ENCODE measurements around the gene ETFBKMT. TPM values are rescaled to one million over a fixed set of nuclear protein-coding genes. Genes with fewer than 3 reads are reported as not detected.

ETFBKMT gene, protein sequence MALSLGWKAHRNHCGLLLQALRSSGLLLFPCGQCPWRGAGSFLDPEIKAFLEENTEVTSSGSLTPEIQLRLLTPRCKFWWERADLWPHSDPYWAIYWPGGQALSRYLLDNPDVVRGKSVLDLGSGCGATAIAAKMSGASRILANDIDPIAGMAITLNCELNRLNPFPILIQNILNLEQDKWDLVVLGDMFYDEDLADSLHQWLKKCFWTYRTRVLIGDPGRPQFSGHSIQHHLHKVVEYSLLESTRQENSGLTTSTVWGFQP
- total RNA-seq = 2.2 and 2.6 TPM in 2 replicates

DNA sequence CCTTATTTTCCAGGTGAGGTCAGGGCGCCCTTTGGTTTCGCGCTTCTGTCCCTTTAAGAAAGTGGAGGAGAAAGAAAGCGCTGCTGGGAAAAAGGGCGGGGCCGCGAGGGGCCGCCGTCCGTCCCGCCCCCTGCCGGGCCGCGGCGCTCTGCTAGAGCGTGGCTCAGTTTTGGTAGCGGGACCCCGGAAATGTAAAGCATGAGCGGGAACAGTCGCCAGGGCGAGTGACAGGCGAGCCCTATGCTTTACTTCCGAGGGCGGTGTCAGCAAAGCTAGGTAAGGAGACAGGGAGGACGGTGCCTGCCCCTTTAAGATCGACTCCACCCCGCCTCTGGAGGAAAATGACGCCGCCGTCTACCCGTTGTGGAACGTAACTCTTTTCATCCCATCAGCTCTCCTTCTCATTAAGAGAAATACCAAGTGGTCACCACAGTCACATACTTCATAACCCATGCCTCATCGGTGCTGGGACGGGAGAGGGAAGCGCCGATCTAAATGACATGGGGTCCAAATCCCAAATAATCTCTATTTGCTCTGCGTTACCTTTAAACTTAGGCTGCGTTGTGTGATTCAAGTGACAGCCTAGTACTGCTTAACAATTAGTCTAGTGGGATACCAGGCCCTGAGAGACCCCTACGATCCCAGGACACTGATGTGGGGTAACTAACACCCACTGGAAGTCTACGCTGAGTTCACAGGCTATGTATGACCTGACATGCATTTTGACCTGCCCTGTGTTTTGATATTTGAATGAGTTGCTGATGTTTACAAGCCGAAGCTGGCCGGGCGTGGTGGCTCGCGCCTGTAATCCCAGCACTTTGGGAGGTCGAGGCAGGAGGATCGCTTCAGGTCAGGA, at the start of gene ETFBKMT:
ETFBKMT (plus strand) TSS at position 602 of the 856 bp plus-strand sequence. CDS start 2,266 bp downstream, outside the sequence.
- DNase-seq (ENCODE audit: extremely low read depth, low read depth, low spot score) = peak; percentile 42

DNA sequence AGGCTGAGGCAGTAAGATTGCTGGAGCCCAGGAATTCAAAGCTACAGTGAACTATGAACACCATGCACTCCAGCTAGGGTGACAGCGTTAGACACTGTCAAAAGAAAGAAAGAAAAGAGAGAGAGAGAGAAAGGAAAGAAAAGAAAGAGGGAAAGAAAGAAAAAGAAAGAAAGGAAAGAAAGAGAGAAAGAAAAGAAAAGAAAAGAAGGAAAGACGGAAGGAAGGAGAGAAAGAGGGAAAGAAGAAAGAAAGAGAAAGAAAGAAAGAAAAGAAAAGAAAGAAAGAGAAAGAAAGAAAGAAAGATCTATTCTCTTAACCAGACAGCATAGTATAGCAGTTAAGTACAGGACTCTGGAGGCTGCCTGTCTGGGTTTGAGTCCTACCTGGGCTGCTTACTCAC, 46.7 kb upstream of the ETFBKMT start:
- DNase-seq (ENCODE audit: extremely low read depth, low read depth, low spot score) = no peak

DNA sequence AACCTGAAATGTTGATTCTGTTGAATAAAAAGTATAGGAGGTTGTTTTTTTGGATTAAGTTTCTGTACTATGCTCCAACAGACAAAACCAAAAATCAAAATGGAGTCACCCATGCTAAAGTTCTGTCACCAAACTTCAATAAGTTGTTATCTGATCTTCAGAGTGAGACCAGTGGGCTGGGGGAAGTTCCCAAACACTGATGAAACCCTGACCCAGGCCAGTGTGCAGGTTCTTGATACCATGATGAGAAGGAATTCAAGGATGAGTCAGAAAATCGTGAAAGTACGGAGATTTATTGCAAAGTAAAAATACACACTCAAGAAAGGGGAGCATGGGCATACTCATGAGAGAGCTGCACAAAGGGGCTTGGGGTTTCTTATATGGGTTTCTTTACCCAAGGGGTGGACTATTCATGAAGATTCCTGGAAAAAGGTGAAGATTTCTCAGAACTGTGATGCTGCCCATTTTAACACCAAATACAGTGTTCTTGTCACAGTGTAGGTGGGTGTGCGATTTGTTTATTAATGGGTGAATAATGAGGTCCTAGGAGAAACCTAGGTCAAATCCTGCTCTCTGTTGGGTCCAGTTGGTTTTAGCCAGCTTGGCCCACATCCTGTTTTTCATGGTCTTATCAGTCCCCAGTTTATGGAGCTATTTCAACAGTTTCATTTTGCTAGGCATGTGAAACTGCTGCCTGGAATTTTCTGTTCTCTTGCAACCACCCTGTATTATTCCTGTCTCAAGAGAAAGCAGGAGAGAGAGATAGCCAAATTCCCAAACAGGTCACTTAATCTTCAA, 41.1 kb upstream of the ETFBKMT start:
- no peak for DNase-seq (ENCODE audit: extremely low read depth, low read depth, low spot score)

DNA sequence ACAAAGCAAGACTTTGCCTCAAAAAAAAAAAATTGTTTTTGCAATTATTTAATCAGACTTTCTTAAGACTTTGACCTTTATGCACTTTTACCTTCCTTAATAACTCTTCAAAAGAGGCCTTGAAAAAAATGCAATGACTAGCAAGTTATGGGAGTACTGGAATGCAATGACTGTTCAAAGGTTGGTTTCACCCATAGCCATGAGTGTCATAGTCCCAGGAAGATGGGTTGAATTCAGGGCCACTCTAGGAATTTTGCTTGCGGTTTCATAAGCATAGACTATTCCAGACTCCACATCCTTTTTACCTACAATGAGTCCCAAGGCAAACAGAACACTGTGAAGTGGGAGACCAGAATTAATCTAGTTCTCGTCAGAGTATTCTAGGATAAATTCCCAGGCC, 39.2 kb upstream of the ETFBKMT start:
- no peak for DNase-seq (ENCODE audit: extremely low read depth, low read depth, low spot score)

DNA sequence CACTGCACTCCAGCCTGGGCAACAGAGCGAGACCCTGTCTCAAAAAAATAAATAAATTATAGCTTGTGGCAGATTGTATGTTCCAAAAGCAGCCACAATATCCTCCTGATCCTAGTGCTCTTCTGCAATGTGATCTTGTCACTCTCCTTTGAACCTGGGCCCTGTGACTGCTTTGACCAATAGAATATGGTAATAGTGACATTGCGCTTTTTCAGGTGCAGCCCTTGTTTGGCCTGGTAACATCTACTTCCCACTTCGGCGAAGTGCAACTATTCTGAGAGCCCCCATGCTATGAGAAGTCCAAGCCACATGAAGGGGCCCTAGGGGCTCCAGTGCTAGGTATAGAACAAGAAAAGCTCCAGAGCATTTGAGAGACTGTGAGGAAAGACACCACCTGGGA, 37.5 kb upstream of the ETFBKMT start:
- no peak for DNase-seq (ENCODE audit: extremely low read depth, low read depth, low spot score)

DNA sequence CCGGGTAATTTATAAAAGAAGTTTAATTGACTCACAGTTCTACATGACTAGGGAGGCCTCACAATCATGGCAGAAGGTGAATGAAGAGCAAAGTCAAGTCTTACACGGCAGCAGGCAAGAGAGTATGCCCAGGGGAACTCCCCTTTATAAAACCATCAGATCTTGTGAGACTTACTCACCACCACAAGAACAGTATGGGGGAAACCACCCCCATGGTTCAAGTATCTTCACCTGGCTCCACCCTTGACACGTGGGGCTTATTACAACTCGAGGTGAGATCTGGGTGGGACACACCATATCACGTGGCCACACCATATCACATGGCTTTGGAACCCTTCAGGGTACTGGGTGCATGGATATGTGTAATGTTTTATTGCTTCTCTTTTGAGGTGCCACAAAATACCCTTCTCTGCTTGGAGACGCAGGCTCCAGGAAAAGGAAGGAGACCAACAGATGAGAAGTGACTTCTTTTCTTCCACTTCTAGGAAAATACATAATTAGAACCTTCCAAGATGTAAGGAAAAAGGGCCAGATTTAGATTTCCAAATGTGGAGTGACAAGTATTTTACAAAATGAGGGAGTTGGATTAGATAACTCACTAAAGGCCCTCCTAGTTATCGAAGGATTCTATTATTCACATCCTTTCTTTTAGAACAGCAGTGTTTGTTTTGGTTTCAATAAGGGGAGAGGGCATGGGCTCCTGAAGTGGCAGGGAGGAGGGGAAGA, 33.1 kb upstream of the ETFBKMT start:
- no peak for DNase-seq (ENCODE audit: extremely low read depth, low read depth, low spot score)

DNA sequence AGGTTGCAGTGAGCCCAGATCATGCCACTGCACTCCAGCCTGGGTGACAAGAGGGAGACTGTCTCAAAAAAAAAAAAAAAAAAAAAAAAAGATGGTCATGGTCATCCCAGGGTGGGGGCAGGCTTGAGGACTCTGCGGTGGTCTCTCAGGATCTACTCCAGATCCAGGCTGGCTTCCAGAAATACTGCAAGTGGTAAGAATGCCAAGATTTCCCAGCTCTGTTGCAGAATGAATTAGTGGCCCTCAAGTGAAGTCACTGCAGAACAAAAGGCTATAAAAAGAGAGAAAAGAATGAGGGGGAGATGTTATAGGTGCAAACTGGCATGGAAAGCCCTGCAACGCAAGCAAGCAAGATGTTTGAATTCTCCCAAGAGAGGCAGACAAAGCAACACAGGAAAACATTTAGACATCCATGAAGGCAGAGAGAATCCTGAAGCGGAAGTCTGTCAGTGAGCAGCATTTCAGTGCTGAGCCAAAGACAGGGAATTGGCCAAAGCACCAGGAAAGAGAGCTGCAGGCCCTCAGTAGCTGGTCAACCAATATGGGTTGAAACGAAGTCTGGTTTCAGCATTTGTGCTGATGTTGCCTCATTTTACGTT, 31.9 kb upstream of the ETFBKMT start:
- DNase-seq (ENCODE audit: extremely low read depth, low read depth, low spot score) = no peak

DNA sequence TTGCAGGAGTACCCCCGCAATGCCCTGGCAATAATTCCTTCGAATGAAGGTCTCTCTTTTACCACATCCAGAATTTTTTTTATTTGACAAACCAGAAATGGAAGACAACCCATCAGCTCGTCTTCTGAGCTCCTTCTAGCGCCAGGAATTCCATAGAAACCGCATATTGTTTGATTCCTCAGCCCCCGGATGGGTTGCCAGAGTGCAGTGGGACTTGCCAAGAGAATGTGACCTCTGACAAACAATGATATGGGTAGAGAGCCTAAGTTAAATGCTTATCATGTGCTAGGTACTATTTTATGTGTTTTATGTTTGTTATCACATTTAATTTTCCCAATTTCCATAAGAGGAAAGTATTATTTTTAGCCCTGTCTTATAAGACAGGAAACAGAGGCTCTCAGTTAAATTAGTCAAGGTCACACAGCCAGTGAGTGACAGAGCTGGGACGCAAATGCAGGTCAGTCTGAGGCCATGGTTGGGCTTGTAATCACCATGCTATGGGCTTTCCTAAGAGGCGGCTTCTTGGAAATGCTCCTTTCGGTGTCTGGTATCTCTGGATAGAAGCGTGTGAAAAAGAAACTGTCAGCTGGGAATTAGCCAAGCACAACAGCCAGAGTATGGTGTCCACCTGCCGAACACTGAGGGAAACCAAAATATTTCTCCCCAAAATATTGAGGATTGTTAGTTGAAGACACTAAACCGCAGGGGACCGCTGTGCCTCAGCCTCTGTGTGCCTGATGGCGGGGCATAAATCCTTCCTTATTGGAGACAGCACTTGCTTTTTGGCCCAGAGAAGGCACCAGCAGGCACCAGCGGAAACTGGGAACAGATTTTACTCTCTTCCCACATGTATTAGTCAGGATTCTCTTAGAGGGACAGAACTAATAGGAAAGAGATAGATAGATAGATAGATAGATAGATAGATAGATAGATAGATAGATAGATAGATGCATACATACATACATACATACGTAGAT, 29.4 kb upstream of the ETFBKMT start:
- DNase-seq (ENCODE audit: extremely low read depth, low read depth, low spot score) = no peak

DNA sequence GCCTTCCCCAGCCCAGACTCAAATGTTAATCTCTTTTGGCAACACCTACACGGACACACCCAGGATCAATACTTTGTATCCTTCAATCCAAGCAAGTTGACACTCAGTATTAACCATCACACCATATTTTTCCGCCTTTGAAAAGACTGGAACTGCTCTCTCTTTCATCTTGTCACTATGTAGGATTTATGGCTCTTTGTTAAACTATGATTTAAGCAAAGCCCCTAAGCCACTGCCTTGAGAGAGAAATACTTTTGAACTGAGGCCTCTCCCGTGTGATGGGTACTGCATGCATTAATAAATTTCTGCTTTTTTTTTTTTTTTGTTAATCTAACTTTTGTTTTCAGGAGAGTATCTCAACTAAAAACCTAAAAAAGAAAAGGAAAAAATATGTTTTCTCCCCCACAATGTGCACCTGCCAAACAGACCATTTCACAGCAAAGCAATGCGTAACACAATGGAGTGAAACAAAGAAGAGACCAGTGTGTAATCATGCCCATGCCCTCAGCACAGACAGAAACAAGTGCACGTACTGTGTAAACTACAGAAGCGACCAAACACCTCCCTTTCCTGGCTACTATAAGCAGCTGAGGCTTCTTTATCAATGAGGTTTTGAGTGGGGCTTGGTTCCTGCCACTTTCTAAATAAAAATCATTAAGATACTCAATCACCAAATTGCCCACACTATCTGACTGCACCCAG, 28.3 kb upstream of the ETFBKMT start:
- DNase-seq (ENCODE audit: extremely low read depth, low read depth, low spot score) = no peak

DNA sequence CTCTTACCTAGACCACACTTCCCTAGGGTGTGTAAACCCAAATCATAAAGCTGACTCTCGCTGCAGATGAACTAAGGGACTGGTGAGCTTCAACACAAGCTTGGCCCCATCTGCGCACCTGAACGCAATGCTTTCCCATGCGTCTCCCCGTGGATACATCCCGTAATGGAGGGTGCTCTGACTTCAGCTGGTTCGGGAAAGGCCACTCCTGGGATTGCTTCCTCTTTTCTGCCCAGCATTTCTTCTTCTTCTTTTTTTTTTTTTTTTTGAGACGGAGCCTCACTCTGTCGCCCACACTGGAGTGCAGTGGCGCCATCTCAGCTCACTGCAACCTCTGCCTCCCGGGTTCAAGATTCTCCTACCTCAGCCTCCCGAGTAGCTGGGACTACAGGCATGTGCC, 27.7 kb upstream of the ETFBKMT start:
- no peak for DNase-seq (ENCODE audit: extremely low read depth, low read depth, low spot score)

DNA sequence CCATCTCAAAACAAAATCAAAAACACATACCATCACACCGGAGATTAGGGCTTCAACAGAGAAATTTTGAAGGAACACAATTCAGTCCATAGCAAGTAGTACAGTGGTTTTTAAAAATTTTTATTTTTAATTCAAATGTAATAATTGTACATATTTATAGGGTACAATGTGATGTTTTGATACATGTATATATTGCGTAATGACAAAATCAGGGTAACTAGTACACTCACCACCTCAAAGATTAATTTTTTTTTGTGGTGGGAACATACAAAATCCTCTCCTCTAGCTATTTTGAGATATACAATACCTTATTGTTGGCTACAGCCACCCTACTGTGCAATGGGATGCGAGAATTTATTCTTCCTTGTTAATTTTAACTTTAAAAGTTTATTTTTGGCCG, 26.0 kb upstream of the ETFBKMT start:
- no peak for DNase-seq (ENCODE audit: extremely low read depth, low read depth, low spot score)

DNA sequence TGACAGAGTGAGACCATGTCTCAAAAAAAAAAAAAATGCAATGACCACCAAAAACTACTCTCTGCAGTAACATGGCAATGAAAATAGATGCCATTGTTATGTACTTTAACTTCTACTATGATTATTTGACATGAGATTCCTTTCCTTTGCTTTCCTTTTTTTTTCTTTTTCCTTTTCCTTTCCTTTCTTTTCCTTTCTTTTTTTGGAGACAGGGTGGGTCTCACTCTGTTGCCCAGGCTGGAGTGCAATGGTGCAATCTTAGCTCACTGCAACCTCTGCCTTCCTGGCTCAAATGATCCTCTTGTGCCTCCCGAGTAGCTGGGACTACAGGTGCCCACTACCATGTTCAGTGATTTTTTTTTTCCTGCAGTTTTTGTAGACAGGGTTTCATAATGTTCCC, 24.9 kb upstream of the ETFBKMT start:
- DNase-seq (ENCODE audit: extremely low read depth, low read depth, low spot score) = no peak

DNA sequence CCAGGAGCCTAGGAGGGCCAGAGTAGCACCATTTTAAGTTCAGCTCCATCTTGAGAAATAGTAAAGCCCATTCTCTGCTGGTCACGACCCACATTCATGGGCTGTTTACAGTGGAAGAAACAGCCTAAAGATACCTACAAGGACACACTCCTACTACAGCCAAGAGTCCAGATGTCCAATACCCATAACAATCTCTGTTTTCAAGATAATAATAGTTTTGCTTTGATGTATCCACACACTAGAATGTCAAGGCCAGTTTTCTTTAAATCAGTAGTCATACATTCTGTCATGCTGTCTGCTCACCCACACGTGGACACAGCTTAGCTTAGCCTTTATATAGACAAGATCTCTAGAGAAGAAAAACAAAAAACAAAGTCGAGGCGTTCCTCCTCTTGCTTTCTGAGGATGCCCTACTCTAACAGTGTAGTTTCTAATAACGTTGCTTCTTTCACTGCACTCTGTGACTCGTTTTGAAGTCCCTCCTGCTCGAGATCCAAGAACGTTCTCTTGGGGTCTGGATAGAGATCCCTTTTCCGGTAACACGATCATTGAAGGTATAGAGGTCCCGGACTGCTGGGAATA, 17.9 kb upstream of the ETFBKMT start:
- no peak for DNase-seq (ENCODE audit: extremely low read depth, low read depth, low spot score)

DNA sequence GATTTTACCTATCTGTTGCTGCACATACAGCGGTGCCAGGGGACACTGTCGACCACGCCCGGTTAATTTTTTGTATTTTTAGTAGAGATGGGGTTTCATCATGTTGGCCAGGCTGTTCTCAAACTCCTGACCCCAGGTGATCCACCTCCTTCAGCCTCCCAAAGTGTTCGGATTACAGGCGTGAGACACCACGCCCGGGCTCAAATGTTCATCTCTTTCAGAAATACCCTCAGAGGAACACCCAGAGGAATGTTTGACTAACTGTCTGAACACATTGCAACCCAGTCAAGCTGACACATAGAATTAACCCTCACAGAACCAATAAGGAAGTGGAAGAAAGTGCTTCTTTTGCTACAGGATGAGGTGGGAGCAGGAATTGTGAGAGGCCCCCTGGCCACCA, 15.0 kb upstream of the ETFBKMT start:
- DNase-seq (ENCODE audit: extremely low read depth, low read depth, low spot score) = no peak

DNA sequence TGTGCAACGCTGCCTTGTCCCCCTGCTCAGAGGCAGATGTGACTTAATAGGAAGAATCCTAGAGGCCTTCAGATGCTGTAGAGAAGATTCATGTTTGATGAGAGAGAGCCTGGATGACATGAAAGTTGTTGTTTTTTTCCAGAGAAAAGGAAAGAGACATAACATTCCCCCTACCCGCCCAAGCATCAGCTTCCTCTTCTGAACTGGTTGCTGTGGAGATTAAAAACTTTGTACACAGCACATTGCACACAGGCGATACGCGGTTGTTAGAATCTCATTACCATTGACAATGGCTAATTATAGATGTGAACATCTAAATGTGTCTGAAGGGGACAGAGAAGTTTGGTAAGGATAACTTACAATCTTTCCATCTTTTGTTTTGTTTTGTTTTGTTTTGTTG, 13.6 kb upstream of the ETFBKMT start:
- no peak for DNase-seq (ENCODE audit: extremely low read depth, low read depth, low spot score)

DNA sequence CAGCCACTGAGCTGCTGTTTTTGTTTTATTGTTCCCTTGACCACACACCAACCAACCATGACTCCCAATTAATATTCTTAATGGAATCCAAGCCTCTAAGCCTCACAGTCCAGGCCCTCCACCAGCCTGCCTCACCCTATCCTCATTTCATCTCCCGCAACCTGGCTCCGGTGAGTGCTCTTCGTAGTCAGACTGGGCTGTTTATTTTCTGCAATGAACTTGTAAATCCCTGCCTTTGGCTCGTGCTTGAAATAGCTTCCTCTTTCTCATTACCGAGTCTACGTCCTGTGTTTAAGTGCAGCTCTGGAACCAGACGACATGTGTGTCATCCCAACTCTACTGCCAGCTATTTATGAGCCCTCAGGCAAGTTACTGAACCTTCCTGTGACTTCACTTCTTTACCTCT, 12.4 kb upstream of the ETFBKMT start:
- DNase-seq (ENCODE audit: extremely low read depth, low read depth, low spot score) = no peak

DNA sequence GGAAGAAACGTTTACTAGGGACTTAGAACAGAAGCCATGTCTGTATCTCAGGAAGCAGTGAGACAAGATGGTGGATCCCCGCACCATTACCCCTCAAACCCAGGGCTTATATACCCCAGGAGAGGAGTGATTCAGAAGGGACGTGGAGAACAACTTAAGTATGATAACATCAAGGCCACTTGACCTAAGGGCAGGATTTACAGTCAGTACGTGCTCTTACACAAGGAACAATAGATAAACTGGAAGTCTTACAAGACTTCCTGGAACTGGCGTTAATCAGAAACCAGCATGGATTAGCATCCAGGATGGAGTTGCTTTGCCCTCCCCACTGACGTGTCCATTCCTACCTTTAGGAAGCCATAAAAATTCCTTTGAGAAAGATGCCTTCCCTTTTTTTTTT, 8.6 kb upstream of the ETFBKMT start:
- peak; percentile 22 for DNase-seq (ENCODE audit: extremely low read depth, low read depth, low spot score)

DNA sequence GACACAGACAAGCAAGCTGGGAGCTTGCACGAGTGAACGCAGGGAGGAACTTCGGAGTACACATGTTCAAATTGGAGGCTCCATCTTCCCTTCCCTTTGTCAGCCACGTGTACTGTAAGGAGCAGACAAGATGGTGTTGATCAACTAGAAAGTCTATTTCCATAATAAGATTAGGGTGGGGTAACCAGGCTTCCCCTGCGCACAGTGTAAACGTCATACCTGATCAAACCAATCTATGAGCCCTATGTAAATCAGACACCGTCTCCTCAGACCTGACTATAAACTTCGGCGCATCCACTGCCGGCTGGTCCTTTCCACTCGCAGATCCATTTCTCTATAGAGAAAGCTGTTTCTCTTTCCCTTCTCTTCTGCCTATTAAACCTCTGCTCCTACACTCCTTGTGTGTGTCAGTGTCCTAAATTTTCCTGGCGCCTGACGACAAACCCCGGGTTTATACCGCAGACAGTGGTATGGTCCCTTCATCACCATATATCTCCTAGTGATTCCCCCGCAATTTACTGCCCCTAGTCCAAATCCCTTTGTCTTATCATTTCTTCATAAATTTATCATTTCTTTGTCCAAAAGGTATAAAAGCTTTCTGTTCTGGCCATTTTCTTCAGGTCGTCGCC, 7.5 kb upstream of the ETFBKMT start:
- DNase-seq (ENCODE audit: extremely low read depth, low read depth, low spot score) = no peak

Measured in glomerular endothelial cell (primary cell).